Forelimb muscle (tissue), 1 donor: ENCODE data around the gene ZNF30. TPM values are rescaled to one million over a fixed set of nuclear protein-coding genes. Genes with fewer than 3 reads are reported as not detected.
"Not testable (repeated sequence)": the region's sequence is repeated elsewhere in the genome, so short reads cannot be mapped to it uniquely, and the experiment has no call there.

ENCODE experiments used
- DNase-seq: peaks from one replicate; pipeline ENCODE4 v3.0.0-alpha.2; 2013; ENCODE audit warnings: low read depth
- polyA plus RNA-seq: library from polyadenylated mRNA; unstranded; fragments of 120-200 nt; gene quantifications from one replicate; pipeline ENCODE4 v1.2.1, GENCODE V29; 2013; ENCODE audit not compliant: insufficient read length

Gene ZNF30
- polyA plus RNA-seq, 1 donor, result 3.6 TPM

DNA sequence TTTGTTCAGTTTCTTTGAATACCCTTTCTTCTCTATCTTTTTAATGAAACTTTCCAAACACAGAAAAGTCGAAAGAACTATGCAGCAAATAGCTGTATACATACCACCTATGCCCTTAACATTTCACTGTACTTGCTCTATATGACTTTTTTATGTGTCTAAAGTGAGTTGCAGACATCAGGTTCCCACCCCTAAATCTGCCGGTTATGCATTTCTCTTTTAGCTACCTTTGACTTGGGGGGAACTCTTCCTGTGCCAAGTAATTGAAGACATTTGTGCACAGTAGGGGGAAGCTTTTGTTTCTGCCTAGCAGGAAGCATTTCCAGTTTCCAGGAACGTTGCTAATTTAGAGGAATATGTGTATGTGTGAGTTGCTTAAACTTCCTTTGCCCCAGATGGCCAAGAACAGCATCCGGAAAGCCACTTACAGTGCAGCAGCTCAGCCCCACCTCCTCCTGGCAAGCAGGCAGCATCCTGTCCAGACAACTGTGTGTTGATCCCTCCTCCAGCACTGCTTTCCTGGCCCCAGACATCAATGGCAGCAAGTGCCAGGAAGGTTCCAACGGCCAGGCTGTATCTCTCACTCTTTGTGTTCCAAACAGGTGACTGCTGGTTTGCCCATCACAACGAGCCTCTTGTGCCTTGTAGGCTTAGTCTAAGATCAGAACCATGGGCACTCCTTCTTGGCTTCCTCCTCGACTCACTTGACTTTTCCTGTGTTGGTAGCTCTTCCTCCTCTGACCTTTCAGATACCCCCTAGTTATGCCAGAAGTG, 58.7 kb downstream of the ZNF30 start:
- DNase-seq, result no peak

DNA sequence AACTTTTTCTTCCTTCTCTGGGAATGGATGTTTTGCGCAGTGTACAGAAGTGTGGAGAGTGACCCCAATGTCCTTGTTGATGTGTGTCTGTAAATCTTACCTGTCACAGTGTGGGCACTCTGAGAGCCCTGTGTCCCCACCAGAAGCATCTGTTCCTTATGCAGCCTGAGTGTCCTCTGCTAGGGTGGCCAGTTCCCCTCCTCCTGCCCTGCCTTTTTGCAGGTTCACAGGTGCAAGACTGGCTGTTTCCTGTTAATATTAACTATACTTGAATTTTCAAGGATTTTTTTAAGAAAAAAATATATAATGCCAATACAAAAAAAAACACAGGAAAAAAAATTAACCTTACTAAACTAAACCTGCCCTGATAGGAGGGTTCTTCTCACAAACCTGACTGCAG, 61.4 kb downstream of the ZNF30 start:
- DNase-seq, result no peak

DNA sequence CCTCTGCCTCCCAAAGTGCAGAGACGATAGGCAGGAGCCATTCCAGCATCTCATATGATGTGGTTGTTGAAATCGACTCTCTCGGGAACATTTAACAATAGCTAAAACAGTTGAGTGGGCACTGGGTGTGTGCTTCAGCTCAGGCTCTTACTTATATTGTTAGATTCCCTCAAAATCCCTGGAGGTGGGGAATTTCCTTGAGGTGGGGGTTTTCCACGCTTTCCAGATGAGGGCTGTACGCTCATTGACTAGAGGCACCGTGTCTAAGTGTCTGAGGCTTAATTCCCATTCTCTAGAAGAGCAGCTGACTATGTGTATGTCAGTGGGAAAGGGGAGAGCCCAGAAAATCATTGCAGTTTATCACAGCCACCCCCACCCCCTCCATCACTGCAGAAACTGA, 62.6 kb downstream of the ZNF30 start:
- DNase-seq, result no peak

DNA sequence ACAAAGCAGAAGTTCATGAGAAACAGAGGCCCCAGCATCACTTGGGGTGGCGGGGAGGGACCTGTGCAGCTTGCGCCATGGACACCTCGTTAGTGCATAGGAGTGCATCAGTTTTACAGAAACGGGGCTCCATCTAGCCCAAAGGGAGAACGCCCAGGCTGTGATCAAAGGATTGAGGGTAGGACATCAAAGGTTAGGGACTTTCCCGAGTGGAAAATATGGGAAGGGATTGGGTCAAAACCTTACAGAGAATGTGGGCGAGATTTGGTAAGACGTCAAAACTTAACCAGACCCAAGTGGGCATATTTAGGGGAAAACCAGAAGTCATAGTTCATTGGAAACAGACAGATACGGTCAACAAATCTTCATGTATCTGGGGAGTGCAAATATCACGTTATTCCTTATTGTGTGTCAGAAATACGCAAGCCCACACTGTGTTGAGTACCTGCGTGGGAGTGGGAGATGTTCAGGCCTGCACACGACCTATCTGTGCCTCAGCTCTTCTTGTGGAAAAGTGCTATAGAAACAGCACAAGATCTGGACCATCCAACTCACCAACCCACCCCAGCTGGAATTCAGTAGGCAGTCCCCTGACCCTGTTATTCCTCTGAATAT, 64.0 kb downstream of the ZNF30 start:
- no peak for DNase-seq

DNA sequence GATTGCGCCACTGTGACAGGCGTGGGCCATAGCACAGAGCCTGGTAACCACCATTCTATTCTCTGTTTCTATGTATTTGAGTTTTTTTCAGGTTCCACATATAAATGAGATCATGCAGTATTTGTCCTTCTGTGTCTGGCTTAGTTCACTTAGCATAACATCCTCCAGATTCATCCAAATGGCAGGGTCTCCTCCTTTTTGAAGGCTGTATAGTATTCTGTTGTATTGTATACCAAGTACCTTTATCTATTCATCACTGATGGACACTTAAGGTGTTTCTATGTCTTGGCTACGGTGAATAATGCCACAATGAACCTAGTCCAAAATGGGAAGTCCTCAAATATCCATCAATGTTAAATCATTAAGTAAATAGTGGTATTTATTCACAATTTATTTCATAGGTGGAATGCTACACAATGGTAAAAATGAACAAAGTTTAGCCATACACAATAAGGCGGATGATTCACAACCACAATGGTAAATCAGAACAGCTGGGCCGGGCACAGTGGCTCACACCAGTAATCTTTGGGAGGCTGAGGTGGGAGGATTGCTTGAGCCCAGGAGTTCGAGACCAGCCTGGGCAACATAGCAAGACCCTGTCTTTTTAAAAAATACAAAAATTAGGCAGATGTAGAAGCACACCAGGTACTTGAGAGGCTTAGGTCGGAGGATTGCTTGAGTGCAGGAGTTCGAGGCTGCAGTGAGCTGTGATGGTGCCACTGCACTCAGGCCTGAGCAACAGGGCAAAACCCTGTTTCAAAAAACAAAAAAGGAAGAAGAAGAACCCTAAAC, 65.0 kb downstream of the ZNF30 start:
- no peak for DNase-seq

DNA sequence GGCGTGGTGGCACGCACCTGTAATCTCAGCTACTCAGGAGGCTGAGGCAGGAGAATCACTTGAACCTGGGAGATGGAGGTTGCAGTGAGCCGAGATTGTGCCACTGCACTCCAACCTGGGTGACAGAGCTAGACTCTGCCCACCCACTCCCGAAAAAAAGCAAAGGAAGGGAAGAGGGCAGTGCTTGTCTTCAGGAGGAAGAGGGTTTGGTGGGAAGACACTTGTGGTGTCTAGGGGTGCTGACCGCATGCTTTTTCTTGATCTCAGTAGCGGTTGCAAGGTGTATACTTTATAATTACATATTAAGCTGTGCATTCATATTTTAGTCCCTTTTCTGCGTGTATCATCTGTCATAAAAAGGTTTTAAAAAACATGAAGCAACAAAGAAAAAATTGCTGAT, 65.9 kb downstream of the ZNF30 start:
- not testable (repeated sequence) for DNase-seq

DNA sequence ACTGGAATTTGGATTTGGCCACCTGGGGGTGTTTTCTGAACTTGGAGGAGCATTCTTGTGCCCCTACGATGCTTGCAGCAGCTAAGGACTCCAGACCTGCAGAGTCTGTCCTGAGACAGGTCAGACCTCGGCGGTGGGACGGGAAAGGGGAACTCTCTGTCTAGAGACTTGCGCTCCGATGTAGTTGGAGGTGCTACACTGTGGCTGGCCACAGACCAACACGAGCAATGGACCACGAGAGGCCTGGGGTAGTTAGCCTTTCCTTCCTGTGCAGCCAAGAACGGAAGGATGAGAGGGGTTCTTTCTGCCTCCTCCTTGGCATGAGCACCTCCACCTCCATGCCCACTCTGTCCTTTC, 67.6 kb downstream of the ZNF30 start:
- no peak for DNase-seq

Other genes with a start within 250 kb of the ZNF30 start
- gene SCGB2B2, start 249.7 kb upstream of the ZNF30 start, polyA plus RNA-seq, result 0.29 TPM
- 58.9 TPM for gene ZNF302, start 249.2 kb upstream of the ZNF30 start, polyA plus RNA-seq
- 14.9 TPM for gene ZNF181, start 192.7 kb upstream of the ZNF30 start, polyA plus RNA-seq
- gene ZNF599, start 153.7 kb upstream of the ZNF30 start, polyA plus RNA-seq, result 6.4 TPM
- 2.0 TPM for gene ZNF792, start 37.3 kb downstream of the ZNF30 start, polyA plus RNA-seq
- gene GRAMD1A, start 73.4 kb downstream of the ZNF30 start, polyA plus RNA-seq, result 41.0 TPM
- 6.3 TPM for gene SCN1B, start 103.6 kb downstream of the ZNF30 start, polyA plus RNA-seq
- 0.23 TPM for gene HPN, start 114.8 kb downstream of the ZNF30 start, polyA plus RNA-seq
- gene FXYD3, start 188.9 kb downstream of the ZNF30 start, polyA plus RNA-seq, result 0.42 TPM
- 9.0 TPM for gene LGI4, start 208.2 kb downstream of the ZNF30 start, polyA plus RNA-seq
- gene FXYD1, start 211.9 kb downstream of the ZNF30 start, polyA plus RNA-seq, result 261 TPM
- gene FXYD7, start 216.4 kb downstream of the ZNF30 start, polyA plus RNA-seq, result 1.0 TPM
- gene FXYD5, start 227.8 kb downstream of the ZNF30 start, polyA plus RNA-seq, result 16.2 TPM